ENCODE data around the gene ODC1.
"Not testable (repeated sequence)": the region's sequence is repeated elsewhere in the genome, so short reads cannot be mapped to it uniquely, and the experiment has no call there.

The ODC1 gene

GRCh38 chr2:10477443-10478297 lies 29.5 kb upstream of the ODC1 start:
- no peak for DNase-seq

- no peak for DNase-seq
Observed at GRCh38 chr2:10476723-10477442, 28.8 kb upstream of the ODC1 start.

GRCh38 chr2:10475811-10476660 lies 27.9 kb upstream of the ODC1 start:
- DNase-seq, result no peak

GRCh38 chr2:10475221-10475722 lies 27.1 kb upstream of the ODC1 start:
- DNase-seq, result no peak

- no peak for DNase-seq
Observed at GRCh38 chr2:10473121-10473756, 25.1 kb upstream of the ODC1 start.

- no peak for DNase-seq
Observed at GRCh38 chr2:10471955-10472354, 23.8 kb upstream of the ODC1 start.

- no peak for DNase-seq
Observed at GRCh38 chr2:10471046-10471571, 23.0 kb upstream of the ODC1 start.

GRCh38 chr2:10469955-10470608 lies 22.0 kb upstream of the ODC1 start:
- no peak for DNase-seq

GRCh38 chr2:10469301-10469700 lies 21.2 kb upstream of the ODC1 start:
- no peak for DNase-seq

- no peak for DNase-seq
Observed at GRCh38 chr2:10467401-10467800, 19.3 kb upstream of the ODC1 start.

- DNase-seq, result no peak
Observed at GRCh38 chr2:10466801-10467200, 18.7 kb upstream of the ODC1 start.

- no peak for DNase-seq
Observed at GRCh38 chr2:10465910-10466309, 17.8 kb upstream of the ODC1 start.

GRCh38 chr2:10462178-10463083 lies 14.3 kb upstream of the ODC1 start:
- no peak for DNase-seq

- no peak for DNase-seq
Observed at GRCh38 chr2:10460366-10460796, 12.3 kb upstream of the ODC1 start.

- no peak for DNase-seq
Observed at GRCh38 chr2:10457846-10458598, 9.9 kb upstream of the ODC1 start.

- not testable (repeated sequence) for DNase-seq
Observed at GRCh38 chr2:10457195-10457594, 9.1 kb upstream of the ODC1 start.

GRCh38 chr2:10454505-10454904 lies 6.4 kb upstream of the ODC1 start:
- DNase-seq, result no peak

- no peak for DNase-seq
Observed at GRCh38 chr2:10453905-10454298, 5.8 kb upstream of the ODC1 start.

- DNase-seq, result no peak
Observed at GRCh38 chr2:10452956-10453904, 5.1 kb upstream of the ODC1 start.

Measured in activated gamma-delta T cell treated with Interleukin-2 at 50 U/mL for 16 hours (primary cell).